Prostate gland (tissue), 2 donors: ENCODE data around the gene CPSF4L. TPM values are rescaled to one million over a fixed set of nuclear protein-coding genes. Genes with fewer than 3 reads are reported as not detected.

Experiments
- DNase-seq: peaks from one replicate; pipeline ENCODE4 v3.0.0-alpha.2; 2019; ENCODE audit warnings: low spot score
- H3K27ac ChIP-seq, 2 donors: fragments of 200-600 bp; sonication (generic); 2 replicates each; pipeline ENCODE4 v1.5.1; 2017 to 2019
- H3K27me3 ChIP-seq: fragments of 200-600 bp; sonication (generic); replicated peaks from 2 replicates; pipeline ENCODE4 v1.5.1; 2019; ENCODE audit not compliant: insufficient read depth
- H3K36me3 ChIP-seq, 2 donors: fragments of 200-600 bp; sonication (generic); 1 replicate in 1 of 2; 2 replicates in 1 of 2; pipeline versions ENCODE4 v1.5.1 to v1.8.1; 2017 to 2019
- H3K4me1 ChIP-seq: fragments of 200-600 bp; sonication (generic); replicated peaks from 2 replicates; pipeline ENCODE4 v1.5.1; 2019
- H3K4me3 ChIP-seq, 2 donors: fragments of 200-600 bp; sonication (generic); 2 replicates each; pipeline ENCODE4 v1.5.1; 2017 to 2019
- H3K9me3 ChIP-seq: fragments of 200-600 bp; sonication (generic); 2 replicates; pipeline ENCODE4 v1.5.1; 2017
- POLR2A ChIP-seq: fragments of 450-650 bp; IDR thresholded peaks from one replicate; pipeline ENCODE4 v1.6.1; 2016; ENCODE audit warnings: antibody characterized with exemption, mild to moderate bottlenecking
- POLR2AphosphoS5 ChIP-seq: sonication (generic); formaldehyde crosslinking; IDR thresholded peaks from one replicate; pipeline ENCODE4 v1.6.1; 2017; ENCODE audit warnings: antibody characterized with exemption
- WGBS: methylation state at CpG from one replicate; pipeline ENCODE4 v1.1.5; 2018; 5-methylcytosine and 5-hydroxymethylcytosine counted together
- intact Hi-C: fragments of 100-400 bp; cut with DNase I; formaldehyde crosslinking; loops from one replicate; pipeline ENCODE4 v1.14.2; 2022
- total RNA-seq, 2 donors: library from RNA; depleted of rRNA; stranded (reverse); fragments of >200 nt; gene quantifications; one replicate each; pipeline ENCODE4 v1.1.0, GENCODE V29; 2016
- TF ChIP-seq, protein P1 (sequence below), 4 experiments: fragments of 200-600 bp in 2 of 4; fragments of 450-650 bp in 2 of 4; sonication (generic) in 2 of 4; IDR thresholded peaks; 1 replicate in 3 of 4; 2 replicates in 1 of 4; pipeline ENCODE4 v1.5.1; 2016 to 2019; ENCODE audit warnings: antibody characterized with exemption in 4 of 4, mild to moderate bottlenecking in 2 of 4, moderate library complexity in 2 of 4

The CPSF4L gene
- total RNA-seq, 2 donors from 2014 or later, result not detected

DNA sequence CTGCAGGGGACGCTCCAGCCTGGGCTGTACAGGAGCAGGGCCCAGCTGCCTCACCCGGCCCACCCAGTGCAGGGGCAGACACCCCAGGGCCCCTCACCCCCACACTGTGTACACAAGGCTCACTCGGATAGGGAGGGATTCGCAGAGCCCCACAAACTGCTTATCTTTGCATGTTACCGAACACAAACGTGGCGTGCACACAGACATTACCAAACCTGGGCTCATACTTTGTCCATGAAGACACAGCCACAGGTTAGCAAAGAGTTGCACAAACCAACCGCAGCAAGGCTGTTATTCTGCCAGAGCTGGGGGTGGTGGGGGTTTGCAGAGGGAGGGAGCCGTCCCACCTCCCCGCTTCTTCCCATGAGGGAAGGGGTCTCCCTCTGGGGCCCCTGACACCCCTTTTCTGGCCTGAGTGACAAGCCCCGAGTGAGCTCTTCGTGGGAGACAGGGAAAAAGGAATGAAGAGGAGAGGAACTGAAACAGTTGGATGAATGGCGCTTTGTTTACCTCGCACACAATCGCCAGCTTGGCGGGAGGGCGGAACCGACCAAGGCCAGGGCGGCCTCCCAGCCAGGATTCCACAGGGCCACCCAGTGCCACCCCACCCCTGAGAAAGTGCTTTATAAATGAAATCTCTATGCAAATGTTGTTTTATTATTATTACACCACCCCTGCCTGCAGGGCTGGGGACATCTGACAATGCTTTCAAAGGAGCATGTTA is 434 bp upstream of the CPSF4L start:
- H3K27ac ChIP-seq, result peak overlapping the region; percentile 74 to 75
- TF ChIP-seq, protein P1, sequence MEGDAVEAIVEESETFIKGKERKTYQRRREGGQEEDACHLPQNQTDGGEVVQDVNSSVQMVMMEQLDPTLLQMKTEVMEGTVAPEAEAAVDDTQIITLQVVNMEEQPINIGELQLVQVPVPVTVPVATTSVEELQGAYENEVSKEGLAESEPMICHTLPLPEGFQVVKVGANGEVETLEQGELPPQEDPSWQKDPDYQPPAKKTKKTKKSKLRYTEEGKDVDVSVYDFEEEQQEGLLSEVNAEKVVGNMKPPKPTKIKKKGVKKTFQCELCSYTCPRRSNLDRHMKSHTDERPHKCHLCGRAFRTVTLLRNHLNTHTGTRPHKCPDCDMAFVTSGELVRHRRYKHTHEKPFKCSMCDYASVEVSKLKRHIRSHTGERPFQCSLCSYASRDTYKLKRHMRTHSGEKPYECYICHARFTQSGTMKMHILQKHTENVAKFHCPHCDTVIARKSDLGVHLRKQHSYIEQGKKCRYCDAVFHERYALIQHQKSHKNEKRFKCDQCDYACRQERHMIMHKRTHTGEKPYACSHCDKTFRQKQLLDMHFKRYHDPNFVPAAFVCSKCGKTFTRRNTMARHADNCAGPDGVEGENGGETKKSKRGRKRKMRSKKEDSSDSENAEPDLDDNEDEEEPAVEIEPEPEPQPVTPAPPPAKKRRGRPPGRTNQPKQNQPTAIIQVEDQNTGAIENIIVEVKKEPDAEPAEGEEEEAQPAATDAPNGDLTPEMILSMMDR (IDR thresholded peaks at IDR 0.05), result no peak
- TF ChIP-seq POLR2AphosphoS5, result peak; percentile 55
- peak; percentile 77 for DNase-seq
- no peaks in the 10 kb centered on the region for H3K36me3 ChIP-seq
- no peaks in the 10 kb centered on the region for H3K27me3 ChIP-seq
- no peaks in the 10 kb centered on the region for H3K9me3 ChIP-seq
- H3K4me3 ChIP-seq, result peak overlapping the region in 1 of 2 donors; percentile 15
- intact Hi-C loops, result no loop called here
- 44% methylated on average over 16 of the region's 19 CpGs for WGBS
- peaks cover 7% of the 10 kb centered on the region for H3K4me1 ChIP-seq

DNA sequence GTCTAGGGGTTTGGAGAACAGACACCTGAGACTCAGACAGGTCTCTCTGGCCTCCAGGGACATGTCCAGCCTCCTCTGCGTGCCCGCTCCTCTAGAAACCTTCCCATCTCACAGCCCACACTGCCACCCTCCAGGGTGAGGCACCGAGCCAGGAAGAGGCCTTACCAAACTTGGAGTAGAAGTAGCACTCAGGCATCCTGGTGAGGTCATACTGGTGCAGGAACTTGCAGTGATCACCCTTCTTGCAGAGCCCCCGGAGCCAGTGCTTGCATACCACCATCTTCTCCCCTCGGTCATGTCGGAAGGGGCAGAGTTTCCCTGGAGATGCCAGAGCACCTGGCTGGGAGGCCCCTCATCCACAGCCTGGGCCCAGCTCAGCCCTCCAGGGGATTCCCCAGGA is 4.2 kb downstream of the CPSF4L start:
- Histone ChIP-seq H3K4me1 (peaks cover 3% of the 10 kb centered on the region), H3K4me3 (no peak overlapping the region), H3K27me3 (no peaks in the 10 kb centered on the region), H3K27ac (no peak overlapping the region), H3K36me3 (no peaks in the 10 kb centered on the region), H3K9me3 (no peaks in the 10 kb centered on the region)
- intact Hi-C loops, result loop anchor here (10.0 kb wide), 1 partner anchor 57 kb away; the partner anchor contains the start of gene CDC42EP4
- no peak for DNase-seq
- WGBS, result 85% methylated on average over 6 of the region's 6 CpGs
- TF ChIP-seq POLR2AphosphoS5 (no peak), POLR2A (no peak)
- TF ChIP-seq, protein P1 (IDR thresholded peaks at IDR 0.05), result no peak

DNA sequence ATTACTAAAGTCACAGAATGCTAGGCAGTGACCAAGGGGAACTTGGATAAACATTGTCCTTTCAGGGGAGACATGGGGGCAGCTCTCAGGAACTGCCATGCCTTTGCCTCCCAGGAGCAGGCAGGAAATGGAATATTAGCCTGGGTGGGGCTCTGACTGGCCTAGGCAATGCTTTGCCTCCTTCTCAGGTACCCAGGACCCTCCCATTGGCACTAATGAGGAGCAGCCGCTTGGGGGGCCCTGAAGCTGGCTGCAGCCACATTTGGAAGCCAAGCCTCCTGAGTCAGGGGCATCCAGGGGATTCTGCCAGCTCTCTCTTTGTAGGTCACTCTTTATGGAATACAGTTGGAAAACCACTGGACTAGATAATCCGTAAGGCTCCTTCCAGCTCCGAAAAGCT is 5.5 kb downstream of the CPSF4L start:
- no peaks in the 10 kb centered on the region for H3K27me3 ChIP-seq
- no peak for DNase-seq
- WGBS, result 89% methylated on average over 3 of the region's 3 CpGs
- no peak overlapping the region for H3K27ac ChIP-seq
- H3K9me3 ChIP-seq, result no peaks in the 10 kb centered on the region
- H3K4me3 ChIP-seq, result no peak overlapping the region
- no peaks in the 10 kb centered on the region for H3K4me1 ChIP-seq
- no peaks in the 10 kb centered on the region for H3K36me3 ChIP-seq
- intact Hi-C loops, result loop anchor here (10.0 kb wide), 1 partner anchor 59 kb away; the partner anchor contains the start of gene CDC42EP4
- TF ChIP-seq, protein P1 (IDR thresholded peaks at IDR 0.05), result no peak
- TF ChIP-seq POLR2A (no peak), POLR2AphosphoS5 (no peak)

DNA sequence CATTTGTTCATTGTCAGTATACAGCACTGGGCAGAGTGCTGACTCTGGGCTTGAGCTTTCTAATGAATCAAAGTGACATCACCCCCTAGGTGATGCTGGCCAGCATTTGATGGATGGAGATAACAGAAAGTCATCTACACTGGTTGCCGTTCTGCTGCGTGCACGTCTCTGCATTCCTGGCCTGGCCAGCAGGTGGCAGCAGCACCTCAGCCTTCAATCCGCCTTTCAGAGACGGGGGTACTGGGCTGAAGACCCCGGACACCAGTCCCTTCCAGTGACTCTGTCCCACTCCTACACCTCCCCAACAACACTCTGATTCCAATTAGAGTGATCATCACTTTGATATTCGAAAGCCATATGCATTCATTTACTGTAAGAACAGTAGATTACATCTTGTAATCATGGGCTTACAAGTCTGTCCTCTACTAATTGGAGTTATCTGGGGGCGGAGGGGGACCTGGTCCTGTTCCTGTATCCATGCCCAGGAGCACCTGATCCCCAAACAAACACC is 6.0 kb downstream of the CPSF4L start:
- intact Hi-C loops, result loop anchor here (1.0 to 10.0 kb wide), 2 partner anchors 59 to 114 kb away; partner anchors contain the start of gene CDC42EP4
- TF ChIP-seq POLR2AphosphoS5 (peak; percentile 60), POLR2A (no peak)
- TF ChIP-seq, protein P1 (IDR thresholded peaks at IDR 0.05), result peak; percentile 97 to 99 (median 98)
- no peaks in the 10 kb centered on the region for H3K27me3 ChIP-seq
- WGBS, result 6% methylated on average over 8 of the region's 8 CpGs
- H3K4me3 ChIP-seq, result no peak overlapping the region
- H3K36me3 ChIP-seq, result no peaks in the 10 kb centered on the region
- no peak overlapping the region for H3K27ac ChIP-seq
- no peaks in the 10 kb centered on the region for H3K9me3 ChIP-seq
- no peaks in the 10 kb centered on the region for H3K4me1 ChIP-seq
- DNase-seq, result peak; percentile 41

DNA sequence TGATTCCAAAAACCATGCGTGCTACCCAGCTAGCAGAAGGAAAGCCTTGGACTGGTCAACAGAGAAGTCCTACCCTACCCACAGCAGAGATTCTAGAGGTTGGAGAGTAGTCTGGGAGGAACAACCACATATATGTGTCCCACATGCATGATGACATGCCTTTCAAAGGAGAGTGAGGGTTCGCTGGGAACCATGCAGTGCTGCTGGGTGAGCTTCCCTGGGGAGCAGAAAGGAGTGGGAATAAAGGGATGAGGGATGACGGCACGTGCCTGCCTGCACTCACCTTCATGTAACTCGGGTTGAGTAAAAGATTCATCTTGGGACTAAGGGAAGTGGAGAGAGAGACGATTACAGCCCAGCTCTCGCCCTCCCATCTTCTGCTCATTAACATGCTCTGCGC is 9.8 kb downstream of the CPSF4L start:
- intact Hi-C loops, result loop anchor here (10.0 kb wide), 1 partner anchor 63 kb away; the partner anchor contains the start of gene CDC42EP4
- Histone ChIP-seq H3K27ac (no peak overlapping the region), H3K36me3 (no peaks in the 10 kb centered on the region), H3K9me3 (no peaks in the 10 kb centered on the region), H3K4me3 (no peak overlapping the region), H3K4me1 (no peaks in the 10 kb centered on the region), H3K27me3 (no peaks in the 10 kb centered on the region)
- TF ChIP-seq POLR2AphosphoS5 (no peak), POLR2A (no peak)
- TF ChIP-seq, protein P1 (IDR thresholded peaks at IDR 0.05), result no peak
- 91% methylated on average over 8 of the region's 8 CpGs for WGBS
- no peak for DNase-seq
